HCEC 1CT (cell line): Measurements from ENCODE around the gene CHST4.
"Not testable (repeated sequence)": the region's sequence is repeated elsewhere in the genome, so short reads cannot be mapped to it uniquely, and the experiment has no call there.

ENCODE experiments used
- DNase-seq: peaks from one replicate; pipeline ENCODE4 v3.0.0-alpha.2; 2017

CHST4 gene

DNA sequence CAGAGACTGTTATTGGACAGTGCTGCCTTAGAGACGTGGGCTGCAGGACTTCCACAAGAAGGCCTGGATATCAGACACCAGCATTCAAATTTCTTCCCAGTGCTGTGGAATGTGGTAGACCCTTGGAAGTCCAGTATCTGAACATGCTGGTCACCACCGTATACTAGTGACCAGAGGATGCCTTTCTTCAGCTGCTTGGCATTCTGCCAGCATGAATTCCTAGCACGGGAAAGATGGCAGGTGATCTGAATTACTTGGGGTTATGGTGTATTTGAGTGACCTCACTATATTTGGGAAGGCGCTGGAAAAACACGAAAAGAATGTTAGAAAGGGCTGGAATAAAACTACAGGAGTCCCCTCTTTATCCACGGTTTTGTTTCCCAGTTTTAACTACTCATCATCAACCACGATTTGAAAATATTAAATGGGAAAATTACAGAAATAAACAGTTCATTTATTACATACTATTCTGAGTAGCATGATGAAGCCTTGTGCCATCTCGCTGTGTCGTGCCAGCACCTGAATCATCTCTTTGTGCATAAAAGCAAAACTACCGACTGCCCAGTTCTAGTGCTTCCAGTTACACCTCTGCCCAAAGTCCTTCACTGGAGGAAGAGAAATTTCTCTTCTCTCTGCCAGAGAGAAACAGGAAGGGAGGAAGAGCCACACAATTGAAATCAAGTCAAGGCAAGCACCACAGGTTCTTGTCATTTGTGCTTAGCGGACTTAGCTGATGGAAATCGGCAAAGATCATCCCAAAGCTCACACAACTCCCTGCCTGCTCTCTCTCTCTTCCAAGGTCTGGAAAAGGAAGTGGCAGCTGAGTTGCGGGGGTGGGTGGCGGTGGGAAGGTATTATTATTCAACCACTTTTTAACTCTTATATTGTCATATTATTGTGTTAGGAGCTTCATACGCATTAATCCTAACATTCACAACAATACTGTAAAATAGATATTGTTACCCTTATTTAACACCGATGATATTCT, 1.4 kb upstream of the CHST4 start:
- no peak for DNase-seq

DNA sequence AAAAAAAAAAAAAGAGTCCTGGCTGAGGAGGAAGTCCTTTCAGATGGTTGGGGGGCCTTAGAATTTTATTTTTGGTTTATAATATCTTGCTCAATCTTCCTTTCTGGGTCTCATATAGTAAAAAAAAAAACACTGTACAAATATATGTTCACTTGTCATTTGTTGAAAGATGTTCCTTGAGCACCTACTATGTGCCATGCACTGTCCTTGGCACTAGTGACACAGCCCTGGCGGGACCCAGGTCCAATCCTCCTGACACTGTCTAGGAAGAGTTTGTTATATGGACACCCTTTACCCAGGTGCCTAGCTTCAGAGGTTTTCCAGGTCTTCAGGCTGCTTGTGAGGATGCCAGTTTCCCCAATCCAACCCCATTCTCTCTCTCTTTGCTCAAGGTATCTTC, 2.0 kb downstream of the CHST4 start:
- no peak for DNase-seq

DNA sequence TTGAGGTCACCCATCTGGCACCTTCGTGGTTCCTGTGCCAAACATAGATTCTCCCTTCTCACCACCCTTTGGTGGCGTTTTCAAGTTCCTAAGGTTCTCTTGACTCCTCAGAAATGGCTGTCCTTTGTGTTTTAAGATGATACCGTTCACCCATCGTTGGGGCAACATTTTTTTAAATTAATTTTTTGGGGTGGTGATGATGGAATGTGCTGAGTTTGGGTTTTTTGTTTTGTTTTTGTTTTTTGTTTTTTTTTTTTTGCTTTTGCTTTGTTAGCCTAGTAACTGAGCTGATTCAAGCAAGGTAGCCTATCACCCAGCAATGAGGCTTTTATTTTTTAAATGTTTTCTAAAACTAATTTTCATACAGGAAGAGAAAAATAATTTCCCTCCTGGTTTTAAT, 2.6 kb downstream of the CHST4 start:
- no peak for DNase-seq

DNA sequence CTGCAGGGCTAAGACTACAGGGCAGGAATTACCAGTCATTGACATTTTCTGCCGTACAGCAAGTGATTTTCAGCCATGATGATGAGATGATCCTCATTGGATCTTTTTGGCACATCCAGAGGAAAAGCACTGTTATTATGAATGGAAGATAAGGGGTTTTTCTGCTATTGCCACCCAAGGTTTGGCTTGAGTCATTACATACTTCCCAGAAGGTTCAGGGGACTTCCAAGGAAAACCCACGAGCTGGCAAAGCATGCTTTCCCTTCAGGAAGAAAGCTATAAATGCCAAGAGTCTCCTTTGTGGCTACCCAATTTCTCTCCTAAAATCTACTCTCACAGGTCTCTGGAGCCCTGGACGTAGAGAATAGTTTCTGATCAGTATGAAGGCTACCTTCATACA, 6.1 kb downstream of the CHST4 start:
- DNase-seq, result no peak

DNA sequence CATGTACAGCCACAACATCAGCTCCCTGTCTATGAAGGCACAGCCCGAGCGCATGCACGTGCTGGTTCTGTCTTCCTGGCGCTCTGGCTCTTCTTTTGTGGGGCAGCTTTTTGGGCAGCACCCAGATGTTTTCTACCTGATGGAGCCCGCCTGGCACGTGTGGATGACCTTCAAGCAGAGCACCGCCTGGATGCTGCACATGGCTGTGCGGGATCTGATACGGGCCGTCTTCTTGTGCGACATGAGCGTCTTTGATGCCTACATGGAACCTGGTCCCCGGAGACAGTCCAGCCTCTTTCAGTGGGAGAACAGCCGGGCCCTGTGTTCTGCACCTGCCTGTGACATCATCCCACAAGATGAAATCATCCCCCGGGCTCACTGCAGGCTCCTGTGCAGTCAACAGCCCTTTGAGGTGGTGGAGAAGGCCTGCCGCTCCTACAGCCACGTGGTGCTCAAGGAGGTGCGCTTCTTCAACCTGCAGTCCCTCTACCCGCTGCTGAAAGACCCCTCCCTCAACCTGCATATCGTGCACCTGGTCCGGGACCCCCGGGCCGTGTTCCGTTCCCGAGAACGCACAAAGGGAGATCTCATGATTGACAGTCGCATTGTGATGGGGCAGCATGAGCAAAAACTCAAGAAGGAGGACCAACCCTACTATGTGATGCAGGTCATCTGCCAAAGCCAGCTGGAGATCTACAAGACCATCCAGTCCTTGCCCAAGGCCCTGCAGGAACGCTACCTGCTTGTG, 10.7 kb downstream of the CHST4 start:
- DNase-seq, result no peak

DNA sequence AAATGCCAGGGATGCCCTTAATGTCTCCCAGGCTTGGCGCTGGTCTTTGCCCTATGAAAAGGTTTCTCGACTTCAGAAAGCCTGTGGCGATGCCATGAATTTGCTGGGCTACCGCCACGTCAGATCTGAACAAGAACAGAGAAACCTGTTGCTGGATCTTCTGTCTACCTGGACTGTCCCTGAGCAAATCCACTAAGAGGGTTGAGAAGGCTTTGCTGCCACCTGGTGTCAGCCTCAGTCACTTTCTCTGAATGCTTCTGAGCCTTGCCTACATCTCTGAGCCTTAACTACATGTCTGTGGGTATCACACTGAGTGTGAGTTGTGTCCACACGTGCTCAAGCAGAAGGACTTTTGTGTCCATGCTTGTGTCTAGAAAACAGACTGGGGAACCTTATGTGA, 11.4 kb downstream of the CHST4 start:
- DNase-seq, result peak; percentile 35

DNA sequence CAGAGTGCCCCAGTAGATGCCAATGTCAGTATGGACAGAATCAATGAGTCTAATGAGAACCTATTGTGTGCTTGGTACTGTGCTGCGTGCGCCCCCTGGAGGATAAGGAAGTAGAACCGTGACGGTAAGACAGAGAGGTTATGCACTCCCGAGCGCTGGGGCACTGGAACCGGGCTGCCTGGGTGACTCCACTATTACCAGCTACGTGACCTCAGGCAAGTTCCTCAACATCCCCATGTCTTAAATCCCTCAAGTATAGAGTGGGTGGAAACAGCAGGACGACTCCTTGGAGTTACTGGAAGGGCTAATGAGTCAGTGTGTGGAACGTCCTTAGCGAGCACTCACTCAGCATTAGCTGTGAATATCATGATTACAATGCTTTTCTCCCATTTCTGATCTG, 16.2 kb downstream of the CHST4 start:
- peak; percentile 52 for DNase-seq

DNA sequence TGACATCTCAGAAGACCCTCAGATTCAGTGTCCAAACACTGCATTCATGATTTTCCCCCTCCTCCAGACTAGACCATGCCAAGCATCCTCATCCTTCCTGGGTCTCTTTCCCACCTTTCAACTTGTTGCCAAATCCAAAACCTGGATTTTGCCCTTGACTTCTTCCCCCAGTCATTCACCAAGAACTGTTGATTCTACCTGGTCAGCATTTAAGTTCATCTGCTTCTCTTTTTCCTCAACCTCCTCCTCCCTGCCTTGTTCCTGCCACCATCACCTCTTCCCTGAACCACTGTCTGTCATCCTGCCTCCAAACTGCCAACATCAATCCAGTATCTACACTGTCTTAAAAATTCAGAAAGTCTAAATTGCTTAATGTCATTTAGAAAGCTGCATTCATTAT, 20.9 kb downstream of the CHST4 start:
- DNase-seq, result no peak

DNA sequence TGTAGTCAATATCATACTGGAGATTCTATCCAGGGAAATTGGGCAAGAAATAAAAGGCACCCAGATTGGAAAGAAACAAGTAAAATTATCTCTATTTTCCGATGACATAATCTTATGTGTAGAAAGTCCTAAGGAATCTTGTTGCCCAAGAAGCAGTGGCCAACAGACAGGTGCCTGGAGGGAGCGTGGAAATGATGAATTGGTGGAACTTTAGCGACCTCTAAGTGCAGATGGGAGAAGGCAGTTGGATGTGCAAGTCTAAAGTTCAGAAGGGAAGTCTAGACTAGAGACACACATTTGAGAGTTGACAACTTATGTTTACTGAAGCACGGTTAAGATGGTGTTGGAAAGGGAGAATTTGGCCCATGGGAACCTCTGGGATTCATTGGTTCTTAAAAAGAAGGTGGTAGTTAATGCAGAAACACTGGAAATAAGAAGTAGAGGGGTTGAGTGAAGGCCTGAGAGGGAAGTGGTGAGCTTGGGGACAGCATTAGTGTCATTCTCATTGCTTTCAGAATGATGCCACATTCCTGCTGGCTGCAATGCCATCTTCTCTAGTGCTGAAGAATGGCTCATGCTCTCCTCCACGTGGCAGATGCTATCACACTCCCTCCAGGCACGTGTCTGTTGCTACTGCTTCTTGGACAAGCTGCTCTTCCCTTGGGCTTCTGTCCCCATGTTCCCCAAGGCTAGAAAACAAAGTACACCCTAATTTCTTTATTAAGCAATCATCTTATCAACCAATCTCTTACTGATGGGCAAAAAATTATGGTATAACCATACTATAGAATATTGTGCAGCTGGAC, 26.7 kb downstream of the CHST4 start:
- DNase-seq, result no peak

DNA sequence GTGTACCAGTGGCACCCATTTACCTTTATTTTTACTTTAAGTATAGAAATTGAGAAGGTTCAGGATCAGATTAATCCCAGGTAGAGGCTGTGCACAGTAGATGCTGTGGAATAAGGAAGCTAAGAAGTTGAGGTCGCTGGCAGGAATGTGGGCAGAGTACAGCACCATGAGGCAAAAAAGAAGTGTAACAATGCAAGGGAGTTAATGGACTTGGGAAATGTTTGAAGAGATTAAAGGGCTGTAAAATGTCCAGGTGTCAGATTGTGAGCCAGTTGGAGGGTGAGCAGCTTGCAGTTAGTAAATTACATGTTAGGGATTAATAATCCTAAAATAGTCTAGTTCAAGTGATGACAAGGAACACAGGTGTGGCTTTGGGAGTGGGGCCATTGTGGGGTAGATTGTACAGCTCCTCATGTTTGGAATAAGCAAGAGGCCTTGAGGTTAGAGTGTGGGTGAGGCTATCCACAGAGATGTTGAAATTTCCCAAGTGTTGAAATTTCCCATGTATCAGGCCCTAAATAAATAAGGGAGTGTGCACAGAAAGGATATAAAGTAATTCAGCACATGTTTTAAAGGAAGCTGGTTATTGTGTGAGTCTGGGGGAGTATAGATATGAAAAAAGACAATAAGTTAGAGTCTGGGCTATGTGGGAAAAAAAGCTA, 29.1 kb downstream of the CHST4 start:
- no peak for DNase-seq

DNA sequence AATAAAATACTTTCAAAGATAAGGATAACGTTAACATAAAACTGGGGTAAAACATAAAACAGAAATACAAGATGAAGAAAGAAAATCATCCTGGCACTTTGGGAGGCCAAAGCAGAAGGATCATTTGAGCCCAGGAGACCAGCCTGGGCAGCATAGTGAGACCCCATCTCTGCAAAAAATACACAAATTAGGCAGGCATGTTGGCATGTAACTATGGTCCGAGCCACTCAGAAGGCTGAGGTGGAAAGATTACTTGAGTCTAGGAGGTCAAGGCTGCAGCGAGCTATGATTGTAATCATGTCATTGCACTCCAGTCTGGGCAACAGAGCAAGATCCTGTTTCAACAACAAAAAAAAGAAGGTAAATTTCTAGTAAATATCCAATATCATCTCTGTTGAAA, 31.1 kb downstream of the CHST4 start:
- DNase-seq, result no peak

DNA sequence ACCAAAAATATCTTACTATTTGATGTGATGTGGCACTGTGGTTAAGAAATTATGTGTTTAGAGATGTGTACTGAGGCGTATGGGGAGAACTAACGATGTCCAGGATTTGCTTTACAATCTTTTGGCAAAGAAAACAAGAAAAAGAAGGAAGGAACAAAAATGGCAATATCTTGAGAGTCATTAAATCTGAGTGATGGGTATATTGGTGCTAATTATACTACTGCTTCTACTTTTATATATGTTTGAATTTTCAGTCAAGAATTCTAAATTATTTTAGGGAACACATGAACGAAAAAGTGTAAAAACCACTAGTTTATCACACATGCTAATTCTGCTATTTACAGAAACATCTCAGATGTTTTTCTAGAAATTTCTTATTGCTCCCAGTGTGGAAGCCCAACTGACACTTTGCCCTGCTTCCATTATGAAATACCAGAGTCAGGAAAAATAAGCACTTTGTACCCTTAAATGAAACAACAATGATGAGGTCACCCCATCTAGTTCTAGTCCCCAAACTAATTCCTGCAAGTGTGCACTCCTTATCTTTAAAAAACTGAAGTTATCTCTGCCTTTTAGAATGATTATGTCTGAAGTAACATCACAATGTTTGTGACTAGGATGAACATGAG, 31.8 kb downstream of the CHST4 start:
- no peak for DNase-seq

DNA sequence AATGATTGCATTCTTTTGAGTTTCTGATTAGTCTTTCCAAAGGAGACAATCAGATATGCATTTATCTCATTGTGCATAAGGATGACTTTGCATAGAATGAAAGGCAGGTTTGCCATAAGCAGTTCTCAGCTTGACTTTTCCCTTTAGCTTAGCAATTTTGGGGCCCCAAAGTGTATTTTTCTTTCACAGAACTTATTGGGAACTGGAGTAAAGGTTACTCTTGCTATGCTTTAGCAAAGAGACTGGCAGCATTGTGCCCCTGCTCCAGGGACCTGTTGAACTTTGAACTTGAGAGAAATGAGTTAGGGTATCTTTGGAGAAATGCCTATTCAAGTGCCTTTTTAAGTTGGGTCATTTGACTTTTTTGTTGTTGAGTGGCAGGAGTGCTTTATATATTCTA, 33.6 kb downstream of the CHST4 start:
- no peak for DNase-seq

DNA sequence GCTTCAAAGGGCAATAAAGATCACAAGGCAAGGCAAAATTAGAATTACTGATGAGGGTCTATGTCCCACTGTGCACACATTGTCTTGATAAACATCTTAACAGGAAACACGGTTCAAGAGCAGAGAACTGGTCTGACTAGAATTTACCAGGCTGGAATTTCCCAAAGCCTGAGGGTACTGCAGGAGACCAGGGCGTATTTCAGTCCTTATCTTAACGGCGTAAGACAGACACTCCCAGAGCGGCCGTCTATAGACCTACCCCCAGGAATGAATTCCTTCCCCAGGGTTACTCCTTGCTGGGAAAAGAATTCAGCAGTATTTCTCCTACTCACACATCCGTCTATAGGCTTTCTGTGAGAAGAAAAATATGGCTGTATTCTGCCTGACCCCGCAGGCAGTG, 35.7 kb downstream of the CHST4 start:
- DNase-seq, result not testable (repeated sequence)

DNA sequence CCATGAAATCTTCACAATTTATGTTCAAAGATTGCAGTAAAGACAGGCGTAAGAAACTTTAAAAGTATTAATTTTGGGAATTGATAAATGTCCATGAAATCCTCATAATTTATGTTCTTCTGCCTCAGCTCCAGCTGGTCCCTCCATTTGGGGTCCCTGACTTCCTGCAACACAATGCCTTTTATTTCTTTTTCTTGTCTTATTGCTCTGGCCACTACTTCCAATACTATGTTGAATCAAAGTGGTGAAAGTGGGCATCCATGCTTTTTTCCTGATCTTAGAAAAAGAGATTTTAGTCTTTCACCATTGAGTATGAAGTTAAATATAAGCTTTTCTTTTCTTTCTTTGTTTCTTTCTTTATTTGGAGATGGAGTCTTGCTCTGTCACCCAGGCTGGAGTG, 36.3 kb downstream of the CHST4 start:
- no peak for DNase-seq

DNA sequence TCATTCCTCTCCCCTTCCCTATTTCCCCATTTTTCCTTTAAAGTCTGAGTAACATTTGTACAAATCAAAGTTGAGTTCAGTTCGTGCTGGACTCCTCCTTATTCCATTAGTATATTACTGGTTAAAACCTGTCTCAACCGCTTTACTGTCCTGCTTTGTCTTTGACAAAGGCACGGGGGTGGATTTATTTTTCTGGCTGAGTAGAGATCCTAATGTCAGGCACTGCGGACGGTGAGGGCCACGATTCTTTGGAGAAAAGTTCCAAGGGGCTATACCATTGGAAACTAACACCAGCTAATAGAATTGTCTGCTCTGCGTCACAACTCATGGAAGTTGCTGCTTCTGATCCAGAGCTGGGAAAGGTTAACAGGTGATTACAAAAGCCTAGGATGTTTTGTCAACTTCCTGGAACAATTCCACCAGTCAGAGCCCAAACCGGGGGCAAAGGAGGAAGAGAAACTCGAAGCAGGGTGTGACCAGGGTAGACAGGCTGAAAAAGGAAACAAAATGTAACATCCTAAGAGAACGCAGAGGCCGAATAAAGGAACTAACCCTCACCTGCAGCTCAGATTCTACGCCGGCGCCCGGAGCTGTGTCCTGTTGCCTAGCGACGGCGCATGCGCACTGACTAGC, 38.2 kb downstream of the CHST4 start:
- DNase-seq, result no peak

DNA sequence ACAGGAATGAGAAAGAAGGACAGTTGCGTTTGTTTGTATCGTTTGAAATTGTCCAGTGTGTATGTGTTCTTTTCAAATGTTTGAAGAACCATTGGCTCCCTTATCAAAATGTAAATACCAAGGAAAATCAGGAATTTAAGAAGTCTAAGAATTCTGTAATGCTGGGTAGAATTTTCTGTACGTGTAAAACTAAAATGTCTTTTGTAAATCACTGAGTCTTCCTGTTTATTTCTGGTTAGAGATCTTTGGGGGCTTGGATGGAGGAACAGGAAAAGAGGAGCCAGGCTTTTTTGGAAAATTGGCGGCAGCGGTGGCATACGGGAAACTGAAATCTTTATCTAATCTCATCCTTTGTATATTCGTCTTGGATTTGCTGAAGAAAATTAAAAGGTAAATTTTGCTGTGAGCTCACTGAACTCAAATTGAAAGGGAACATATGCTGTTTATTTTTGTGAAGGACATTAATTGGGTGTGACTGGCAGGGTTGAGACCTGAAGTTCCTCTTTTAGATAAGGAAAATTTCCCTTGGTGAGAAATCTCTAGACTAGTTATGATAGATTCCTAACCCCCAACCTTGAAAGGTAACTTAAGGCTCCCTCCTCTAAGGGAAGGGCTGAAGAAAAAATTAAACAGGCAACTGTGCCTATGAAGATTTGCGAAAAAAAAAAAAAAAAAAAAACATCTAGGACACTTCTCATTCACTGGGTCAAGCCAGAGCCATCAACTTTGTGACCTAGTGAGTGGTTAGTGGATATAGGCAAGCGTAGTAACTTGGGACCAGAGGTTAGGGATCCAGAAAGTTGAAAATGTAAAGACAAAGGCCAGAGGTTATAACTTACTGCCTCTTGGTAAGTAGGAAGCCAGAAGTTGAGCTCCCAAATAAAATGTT, 39.8 kb downstream of the CHST4 start:
- no peak for DNase-seq

DNA sequence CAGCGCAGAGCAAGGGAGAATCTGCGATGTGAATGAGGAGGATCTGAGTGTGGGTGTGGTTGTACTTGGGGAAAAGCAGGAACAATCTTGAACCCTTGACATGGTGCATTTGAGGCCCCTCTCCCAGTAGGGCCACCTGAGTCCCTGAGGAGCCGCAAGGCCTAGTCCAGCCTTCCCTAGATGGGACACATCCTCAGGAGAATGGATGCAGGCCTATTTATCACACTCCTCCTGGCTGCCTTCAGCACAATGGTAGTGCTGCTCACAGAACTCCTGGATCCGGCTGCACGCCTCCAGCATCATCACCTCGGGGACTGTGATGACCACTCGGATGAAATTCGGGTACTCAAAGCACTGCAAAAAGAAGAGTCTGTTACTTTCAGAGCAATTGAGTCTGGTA, 41.7 kb downstream of the CHST4 start:
- no peak for DNase-seq

DNA sequence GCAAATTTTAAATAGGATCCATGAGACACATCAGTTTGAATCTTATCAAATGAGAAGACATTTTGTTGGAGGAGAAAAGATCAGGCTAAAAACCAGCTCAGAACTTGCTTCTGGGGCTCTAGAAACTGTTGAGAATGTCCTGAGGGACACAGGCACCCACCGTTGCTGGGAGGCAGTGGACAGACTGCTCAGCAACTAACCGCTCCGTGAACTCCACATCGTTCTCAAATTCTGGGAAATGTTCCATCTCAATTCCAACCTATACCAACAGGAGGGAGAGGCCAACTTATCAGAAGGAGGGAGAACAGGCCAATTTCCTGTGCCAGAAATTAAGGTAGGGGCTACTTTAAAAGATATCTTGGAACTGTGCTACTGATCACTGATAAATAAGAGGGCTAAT, 42.3 kb downstream of the CHST4 start:
- no peak for DNase-seq

DNA sequence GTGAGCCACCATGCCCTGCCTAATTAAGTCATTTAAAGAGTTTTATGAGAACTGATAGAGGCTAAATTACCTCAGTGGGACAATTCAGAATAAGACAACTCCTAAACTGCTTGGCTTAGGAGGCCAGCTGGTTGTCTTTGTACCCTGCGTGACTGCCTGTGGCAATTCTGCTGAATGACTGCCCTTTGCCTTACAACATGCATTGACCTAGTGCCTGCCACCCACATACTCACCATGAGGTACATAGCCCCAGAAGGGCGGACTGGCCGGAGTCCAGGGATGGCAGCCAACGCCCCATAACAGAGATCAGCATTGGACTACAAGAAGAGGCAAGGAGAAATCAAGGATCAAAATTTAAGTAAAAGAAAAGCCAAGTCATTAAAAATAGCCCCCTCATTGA, 43.4 kb downstream of the CHST4 start:
- no peak for DNase-seq

DNA sequence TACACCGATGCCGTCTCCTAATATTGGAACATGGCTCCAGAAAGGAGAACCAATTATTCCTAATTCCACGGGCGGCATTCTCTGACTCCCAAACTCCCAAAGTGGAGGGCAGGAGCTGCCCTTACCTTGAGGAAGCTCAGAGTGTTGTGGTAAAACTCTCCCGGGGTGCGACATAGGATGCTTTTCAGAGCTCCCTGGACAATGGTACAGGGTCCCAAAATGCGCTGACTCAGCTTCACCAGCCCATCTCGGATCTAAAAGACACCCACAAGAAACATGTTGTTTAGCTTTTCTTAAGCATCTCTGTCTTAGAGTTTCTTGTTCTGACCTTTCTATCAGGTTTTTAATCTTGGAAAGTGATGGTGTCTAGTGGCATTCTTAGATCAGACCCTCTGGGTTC, 43.9 kb downstream of the CHST4 start:
- no peak for DNase-seq
